T47D (cell line): Measurements from ENCODE around the gene LMX1B.

Source experiments
- DNase-seq, 2 experiments: peaks; one replicate each; pipeline versions ENCODE4 v3.0.0 to v3.0.0-alpha.2; 2011 to 2012; ENCODE audit warnings: low read depth in 1 of 2, low spot score in 1 of 2
- JUND ChIP-seq: IDR thresholded peaks from 2 replicates; pipeline ENCODE4 v1.6.1; 2012; ENCODE audit warnings: low read depth
- in situ Hi-C: cut with HindIII; loops from 2 replicates; pipeline ENCODE4 v1.10.0; 2016; ENCODE audit warnings: low sequenced_read_pairs, low pct_unique_long_range_greater_than_20kb

Gene LMX1B

GRCh38 chr9:126664900-126665643, 51.3 kb downstream of the LMX1B start:
- no peak for TF ChIP-seq JUND
- peak in 1 of 2 experiments; percentile 35 for DNase-seq
- in situ Hi-C loops = no loop called here

GRCh38 chr9:126665644-126666035, 51.9 kb downstream of the LMX1B start:
- DNase-seq = no peak
- TF ChIP-seq JUND = no peak
- in situ Hi-C loops = no loop called here

GRCh38 chr9:126666155-126666803, 52.6 kb downstream of the LMX1B start:
- no peak for DNase-seq
- no peak for TF ChIP-seq JUND
- in situ Hi-C loops = no loop called here

- in situ Hi-C loops = no loop called here
- TF ChIP-seq JUND = no peak
- DNase-seq = peak in 1 of 2 experiments; percentile 41
Observed at GRCh38 chr9:126667190-126668055, 53.7 kb downstream of the LMX1B start.

GRCh38 chr9:126668058-126668457, 54.3 kb downstream of the LMX1B start:
- no peak for DNase-seq
- TF ChIP-seq JUND = no peak
- in situ Hi-C loops = no loop called here

- in situ Hi-C loops = no loop called here
- TF ChIP-seq JUND = no peak
- DNase-seq = no peak
Observed at GRCh38 chr9:126669108-126669507, 55.4 kb downstream of the LMX1B start.

- in situ Hi-C loops = no loop called here
- no peak for DNase-seq
- TF ChIP-seq JUND = no peak
Observed at GRCh38 chr9:126670270-126670669, 56.5 kb downstream of the LMX1B start.

GRCh38 chr9:126671381-126671831, 57.7 kb downstream of the LMX1B start:
- no peak for TF ChIP-seq JUND
- in situ Hi-C loops = no loop called here
- no peak for DNase-seq

GRCh38 chr9:126671983-126672382, 58.3 kb downstream of the LMX1B start:
- DNase-seq = no peak
- in situ Hi-C loops = no loop called here
- TF ChIP-seq JUND = no peak

GRCh38 chr9:126672634-126673284, 59.0 kb downstream of the LMX1B start:
- in situ Hi-C loops = no loop called here

GRCh38 chr9:126673689-126674364, 60.1 kb downstream of the LMX1B start:
- in situ Hi-C loops = no loop called here
- no peak for TF ChIP-seq JUND
- peak; percentile 89 to 96 for DNase-seq

More at GRCh38 chr9:126672634-126673284, 59.0 kb downstream of the LMX1B start:
- no peak for TF ChIP-seq JUND
- DNase-seq = peak in 1 of 2 experiments; percentile 28
